Raji (cell line): ENCODE results near the gene METAP2.

Experiments used
- POLR2A ChIP-seq: IDR thresholded peaks from 2 replicates; pipeline ENCODE4 v1.6.1; 2011; ENCODE audit warnings: low read depth, low read length, control low read depth; ENCODE audit not compliant: insufficient read depth

The METAP2 gene

DNA sequence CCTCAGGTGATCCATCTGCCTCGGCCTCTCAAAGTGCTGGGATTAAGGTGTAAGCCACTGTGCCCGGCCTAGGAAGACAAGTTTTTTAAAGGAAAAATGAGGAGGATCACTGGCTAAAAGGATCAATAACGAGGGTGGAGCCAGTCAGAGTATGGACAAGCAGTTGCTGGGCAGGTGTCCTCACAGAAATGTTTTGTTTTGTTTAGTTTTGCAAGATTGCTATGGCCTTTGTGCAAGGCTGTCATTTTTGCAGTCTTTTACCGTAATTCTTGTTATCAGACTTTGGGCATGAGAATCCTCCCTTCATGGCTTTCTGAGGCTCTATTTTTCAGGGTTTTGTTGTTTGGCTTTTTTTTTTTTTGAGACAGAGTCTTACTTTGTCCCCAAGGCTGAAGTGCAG lies 11.9 kb upstream of the METAP2 start:
- TF ChIP-seq POLR2A: no peak

DNA sequence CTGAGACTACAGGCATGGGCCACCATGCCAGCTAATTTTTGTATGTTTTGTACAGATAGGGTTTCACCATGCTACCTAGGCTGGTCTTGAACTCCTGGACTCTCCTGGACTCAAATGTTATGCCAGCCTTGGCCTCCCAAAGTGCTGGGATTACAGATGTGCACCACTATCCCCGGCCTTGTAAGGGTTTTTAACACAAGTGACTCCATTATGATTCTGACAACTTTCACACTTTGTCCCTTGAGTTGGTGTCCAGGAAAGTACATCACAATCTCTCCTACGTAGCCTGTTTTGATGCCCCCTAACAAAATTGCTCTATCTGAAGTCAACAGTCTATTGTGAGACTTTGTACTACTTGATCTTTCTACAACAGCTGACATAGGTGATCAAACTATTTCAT lies 11.4 kb upstream of the METAP2 start:
- TF ChIP-seq POLR2A: no peak

- TF ChIP-seq POLR2A: no peak
Measured at GRCh38 chr12:95463050-95463449, 10.9 kb upstream of the METAP2 start.

DNA sequence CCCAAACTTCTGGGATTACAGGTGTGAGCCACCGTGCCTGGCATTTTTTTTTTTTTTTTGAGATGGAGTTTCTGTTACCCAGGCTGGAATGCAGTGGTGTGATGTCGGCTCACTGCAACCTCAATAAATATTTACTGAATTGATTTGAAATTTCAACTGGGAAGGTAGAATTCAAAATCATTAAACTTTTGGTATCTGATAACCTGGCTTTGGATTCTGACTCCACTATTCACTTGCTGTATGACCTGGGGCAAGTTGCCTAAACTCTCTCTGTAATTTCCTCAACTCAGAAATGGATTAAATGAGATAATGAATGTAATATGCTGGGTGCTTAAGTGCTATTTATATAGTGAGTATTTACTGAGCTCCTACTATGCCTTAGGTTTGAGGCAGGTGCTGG lies 8.7 kb upstream of the METAP2 start:
- TF ChIP-seq POLR2A: no peak

DNA sequence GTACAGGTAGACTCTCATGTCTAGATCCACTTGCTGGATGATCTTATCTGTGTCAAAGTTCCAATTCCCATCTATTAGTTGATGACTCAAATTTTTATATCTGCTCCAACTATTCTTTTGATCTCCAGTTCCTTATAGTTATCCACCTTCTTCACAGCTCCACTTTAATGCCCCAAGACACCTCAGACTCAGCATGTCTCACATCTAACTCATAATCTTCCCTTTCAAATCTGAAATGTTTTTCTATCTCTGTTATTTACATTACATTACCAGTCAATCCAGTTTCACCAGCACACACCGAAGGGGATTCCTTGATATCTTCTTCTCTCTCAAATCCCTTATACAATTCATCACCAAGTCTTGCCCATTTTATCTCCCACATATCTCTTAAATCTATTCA lies 3.7 kb upstream of the METAP2 start:
- TF ChIP-seq POLR2A: no peak

DNA sequence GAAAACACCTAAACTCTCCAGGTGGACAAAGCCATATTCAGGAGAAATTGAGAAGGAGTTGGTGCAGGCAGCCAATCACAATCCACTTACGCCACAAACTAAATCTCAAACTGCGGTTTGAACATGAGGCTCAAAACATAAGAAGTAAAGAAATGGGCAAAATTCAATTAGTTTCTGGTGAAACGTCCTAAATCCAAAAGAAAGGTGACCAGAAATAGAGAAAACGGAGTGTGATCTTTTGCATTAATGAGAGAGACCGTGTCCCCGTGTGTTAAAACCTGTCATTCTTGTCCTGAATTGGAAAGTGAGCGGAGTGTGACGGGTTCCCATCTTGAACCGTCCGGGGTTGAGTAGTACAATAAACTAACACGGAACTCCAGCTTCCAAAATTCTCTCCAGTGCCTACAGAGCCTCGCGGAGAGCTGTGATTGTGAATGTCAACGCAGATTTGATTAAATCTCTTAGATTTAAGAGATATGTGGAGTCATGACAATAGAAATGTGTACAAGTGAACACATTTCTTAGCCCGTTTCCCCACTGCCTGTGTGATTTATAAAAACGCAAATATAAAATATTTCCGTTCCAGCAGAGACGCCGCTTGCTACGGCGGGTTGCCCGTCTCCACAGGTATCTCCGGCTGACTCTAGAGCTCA lies 595 bp upstream of the METAP2 start:
- TF ChIP-seq POLR2A: no peak

- no peak for TF ChIP-seq POLR2A
Measured at GRCh38 chr12:95474660-95474958, 657 bp downstream of the METAP2 start.

DNA sequence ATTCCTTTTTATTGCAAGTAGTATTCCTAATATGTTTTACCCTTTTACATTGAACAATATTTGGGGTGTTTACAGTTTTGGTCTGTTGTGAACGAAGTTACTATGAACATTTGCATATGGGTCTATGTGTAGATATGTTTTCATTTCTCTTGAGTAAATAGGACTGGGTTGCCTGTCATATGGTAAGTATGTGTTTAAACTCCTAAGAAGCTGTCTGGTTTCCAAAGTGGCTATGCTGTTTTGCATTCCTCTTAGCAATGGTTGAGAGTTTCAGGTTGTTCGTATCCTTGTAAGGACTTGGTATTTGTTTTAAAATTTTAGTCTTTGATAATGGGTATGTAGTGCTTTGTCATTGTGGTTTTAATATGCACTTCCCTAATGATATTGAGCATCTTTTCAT lies 6.3 kb downstream of the METAP2 start:
- no peak for TF ChIP-seq POLR2A

DNA sequence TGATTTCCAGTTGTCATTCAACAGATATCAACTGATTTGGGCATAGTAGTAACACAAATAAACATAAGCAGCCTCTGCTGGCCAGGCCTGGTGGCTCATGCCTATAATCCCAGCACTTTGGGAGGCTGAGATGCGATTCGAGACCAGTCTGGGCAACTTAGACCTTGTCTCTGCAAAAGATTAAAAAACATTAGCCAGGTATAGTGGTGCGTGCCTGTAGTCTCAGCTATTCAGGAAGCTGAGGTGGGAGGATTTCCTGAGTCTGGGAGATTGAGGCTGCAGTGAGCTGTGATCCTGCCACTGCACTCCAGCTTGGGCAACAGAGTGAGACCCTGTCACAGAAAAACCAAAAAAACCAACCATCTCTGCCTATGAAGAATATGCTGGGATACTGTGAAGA lies 7.1 kb downstream of the METAP2 start:
- no peak for TF ChIP-seq POLR2A

DNA sequence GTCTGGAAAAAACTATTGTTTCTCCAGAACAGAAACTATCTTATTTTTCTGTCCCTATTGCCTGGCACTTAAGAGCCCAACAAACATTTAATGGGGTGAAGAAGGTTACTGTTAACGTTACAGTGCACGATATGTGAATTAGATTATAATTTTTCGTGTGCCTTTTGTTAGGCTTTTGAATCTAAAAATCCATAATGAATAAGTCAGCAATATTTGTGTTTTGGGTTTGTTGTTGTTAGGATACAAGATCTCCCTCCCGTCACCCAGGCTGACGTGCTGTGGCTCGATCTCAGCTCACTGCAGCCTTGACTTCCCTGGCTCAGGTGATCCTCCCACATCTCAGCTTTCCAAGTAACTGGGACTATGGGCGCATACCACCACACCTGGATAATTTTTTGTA lies 7.9 kb downstream of the METAP2 start:
- TF ChIP-seq POLR2A: no peak

GRCh38 chr12:95484524-95484923 lies 10.6 kb downstream of the METAP2 start:
- TF ChIP-seq POLR2A: no peak

DNA sequence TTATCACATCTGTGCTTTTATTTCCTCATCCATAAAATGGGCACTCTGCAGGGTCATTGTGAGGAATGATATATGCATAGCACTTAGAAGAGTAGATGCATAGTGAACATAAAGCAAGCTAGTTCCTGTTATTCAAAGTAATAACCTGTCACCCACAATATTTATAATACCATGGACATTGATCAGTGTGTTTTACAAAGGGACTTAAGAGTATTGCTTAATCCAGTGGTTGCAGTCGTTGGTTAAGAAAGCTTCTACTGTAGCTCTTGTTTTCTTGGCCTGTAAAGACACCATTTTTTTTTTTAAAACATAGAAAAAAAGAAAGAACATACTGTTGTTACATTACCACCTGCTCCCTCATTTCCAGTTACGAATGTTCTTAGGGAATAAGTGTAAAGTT lies 13.1 kb downstream of the METAP2 start:
- no peak for TF ChIP-seq POLR2A

GRCh38 chr12:95492462-95492861 lies 18.5 kb downstream of the METAP2 start:
- no peak for TF ChIP-seq POLR2A

DNA sequence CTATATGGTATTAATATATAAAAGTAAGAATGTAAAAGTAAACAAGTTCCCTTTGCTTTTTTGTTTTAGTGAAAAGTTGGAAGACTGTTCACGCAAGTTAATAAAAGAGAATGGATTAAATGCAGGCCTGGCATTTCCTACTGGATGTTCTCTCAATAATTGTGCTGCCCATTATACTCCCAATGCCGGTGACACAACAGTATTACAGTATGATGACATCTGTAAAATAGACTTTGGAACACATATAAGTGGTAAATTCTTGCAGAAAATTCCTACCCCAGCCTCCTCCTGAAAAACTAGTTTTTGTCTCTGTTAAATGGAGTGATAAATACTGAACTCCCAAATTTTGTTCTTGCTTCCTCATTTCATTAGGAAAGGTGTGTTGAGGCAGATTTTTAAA lies 20.9 kb downstream of the METAP2 start:
- TF ChIP-seq POLR2A: no peak

DNA sequence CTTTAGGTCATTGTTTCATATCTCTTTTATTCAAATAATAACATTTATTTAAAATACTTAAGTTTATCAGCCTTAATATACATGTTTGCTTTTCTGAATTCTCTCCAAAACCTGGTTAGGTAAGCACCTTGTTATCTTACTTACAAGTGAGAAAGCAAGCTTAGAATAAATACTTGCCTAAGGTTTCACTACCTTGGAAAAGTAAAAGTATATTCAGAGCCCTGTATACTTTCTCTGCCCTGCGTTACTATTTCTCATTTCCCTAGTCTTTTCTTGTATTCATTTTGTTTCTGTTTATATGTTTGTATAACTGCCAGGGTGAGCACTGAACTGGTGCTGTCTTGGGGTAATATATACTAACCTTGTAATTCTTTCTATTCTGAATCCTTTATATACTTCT lies 21.5 kb downstream of the METAP2 start:
- no peak for TF ChIP-seq POLR2A

DNA sequence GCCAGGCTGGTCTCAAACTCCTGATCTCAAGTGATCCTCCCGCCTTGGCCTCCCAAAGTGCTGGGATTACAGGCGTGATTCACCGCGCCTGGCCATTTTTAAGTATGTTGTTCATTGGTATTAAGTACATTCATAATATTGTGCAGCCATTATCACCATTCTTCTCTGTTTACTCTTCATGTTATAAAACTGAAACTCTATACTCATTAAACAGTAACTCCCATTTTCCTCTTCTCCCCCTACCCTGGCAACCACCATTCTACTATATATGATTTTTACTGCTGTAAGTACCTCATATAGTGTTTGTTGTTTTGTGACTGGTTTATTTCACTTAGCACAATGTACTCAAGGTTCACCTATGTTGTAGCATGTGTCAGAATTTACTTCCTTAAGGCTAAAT lies 23.1 kb downstream of the METAP2 start:
- no peak for TF ChIP-seq POLR2A

DNA sequence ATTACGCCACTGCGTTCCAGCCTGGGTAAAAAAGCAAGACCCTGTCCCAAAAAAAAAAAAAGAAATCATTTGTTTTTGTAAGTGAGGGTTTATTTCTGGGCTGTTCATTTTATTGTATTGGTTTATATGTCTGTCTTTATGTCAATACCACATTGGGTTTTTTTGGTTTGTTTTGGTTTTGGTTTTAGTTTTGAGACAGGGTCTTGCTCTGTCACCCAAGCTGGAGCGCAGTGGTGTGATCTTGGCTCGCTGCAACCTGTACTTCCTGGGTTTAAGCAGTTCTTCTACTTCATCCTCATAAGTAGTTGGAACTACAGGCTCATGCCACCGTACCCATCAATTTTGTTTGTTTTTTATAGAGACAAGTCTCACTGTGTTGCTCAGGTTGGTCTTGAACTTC lies 25.0 kb downstream of the METAP2 start:
- TF ChIP-seq POLR2A: no peak

- TF ChIP-seq POLR2A: no peak
Measured at GRCh38 chr12:95499772-95500171, 25.8 kb downstream of the METAP2 start.

- no peak for TF ChIP-seq POLR2A
Measured at GRCh38 chr12:95504140-95504539, 30.2 kb downstream of the METAP2 start.

GRCh38 chr12:95505039-95505438 lies 31.1 kb downstream of the METAP2 start:
- no peak for TF ChIP-seq POLR2A
